Suprapubic skin (tissue), 3 donors: Measurements from ENCODE around the gene KLRC2.

Experiments used
- CTCF ChIP-seq, 2 donors: fragments of 200-600 bp in 1 of 2; fragments of 450-650 bp in 1 of 2; sonication (generic) in 1 of 2; IDR thresholded peaks; one replicate each; pipeline ENCODE4 v1.5.1; 2016 to 2019; ENCODE audit warnings: antibody characterized with exemption in 2 of 2, mild to moderate bottlenecking in 1 of 2, moderate library complexity in 1 of 2
- POLR2AphosphoS5 ChIP-seq, 3 donors: sonication (generic); formaldehyde crosslinking; IDR thresholded peaks; one replicate each; pipeline ENCODE4 v1.6.1; 2017; ENCODE audit warnings: antibody characterized with exemption in 3 of 3

GRCh38 chr12:10398168-10398567 is 37.6 kb downstream of the KLRC2 start:
- TF ChIP-seq CTCF (IDR thresholded peaks at IDR 0.05) (no peak), POLR2AphosphoS5 (IDR thresholded peaks at IDR 0.05) (no peak)
